Medulla oblongata (tissue), 1 donor: Measurements from ENCODE around the gene IFNGR2.
A peak's percentile ranks its signal among the peaks of the same experiment; 100 is the strongest.
"Not testable (repeated sequence)": the region's sequence is repeated elsewhere in the genome, so short reads cannot be mapped to it uniquely, and the experiment has no call there.

Source experiments
- DNase-seq: peaks from one replicate; pipeline ENCODE4 v3.0.0-alpha.2; 2015; ENCODE audit errors: extremely low spot score

Gene IFNGR2

GRCh38 chr21:33402001-33402979 is 923 bp upstream of the IFNGR2 start:
- peak; percentile 66 for DNase-seq

GRCh38 chr21:33403786-33404585 is 773 bp downstream of the IFNGR2 start:
- peak; percentile 61 for DNase-seq

GRCh38 chr21:33406493-33406892 is 3.3 kb downstream of the IFNGR2 start:
- DNase-seq = no peak

GRCh38 chr21:33411949-33412430 is 8.8 kb downstream of the IFNGR2 start:
- no peak for DNase-seq

- not testable (repeated sequence) for DNase-seq
These were observed 9.2 kb downstream of the IFNGR2 start for GRCh38 chr21:33412439-33412831.

- no peak for DNase-seq
These were observed 9.8 kb downstream of the IFNGR2 start for GRCh38 chr21:33412832-33413519.

GRCh38 chr21:33414068-33414467 is 10.9 kb downstream of the IFNGR2 start:
- no peak for DNase-seq

GRCh38 chr21:33414926-33415325 is 11.7 kb downstream of the IFNGR2 start:
- DNase-seq = no peak

- no peak for DNase-seq
These were observed 15.5 kb downstream of the IFNGR2 start for GRCh38 chr21:33418691-33419090.

- DNase-seq = no peak
These were observed 16.4 kb downstream of the IFNGR2 start for GRCh38 chr21:33419538-33420123.

- no peak for DNase-seq
These were observed 18.6 kb downstream of the IFNGR2 start for GRCh38 chr21:33421713-33422393.

GRCh38 chr21:33424214-33424613 is 21.0 kb downstream of the IFNGR2 start:
- no peak for DNase-seq

- no peak for DNase-seq
These were observed 22.6 kb downstream of the IFNGR2 start for GRCh38 chr21:33425825-33426224.

- DNase-seq = no peak
These were observed 23.8 kb downstream of the IFNGR2 start for GRCh38 chr21:33427051-33427450.

- no peak for DNase-seq
These were observed 25.5 kb downstream of the IFNGR2 start for GRCh38 chr21:33428669-33429068.

- no peak for DNase-seq
These were observed 27.6 kb downstream of the IFNGR2 start for GRCh38 chr21:33430858-33431257.

GRCh38 chr21:33432496-33432895 is 29.3 kb downstream of the IFNGR2 start:
- DNase-seq = no peak

GRCh38 chr21:33433001-33433400 is 29.8 kb downstream of the IFNGR2 start:
- DNase-seq = no peak

- peak; percentile 72 for DNase-seq
These were observed 30.4 kb downstream of the IFNGR2 start for GRCh38 chr21:33433425-33434114.

GRCh38 chr21:33434770-33435360 is 31.7 kb downstream of the IFNGR2 start:
- peak; percentile 37 for DNase-seq
